Skeletal muscle cell (primary cell): Measurements from ENCODE around the gene AGFG2.

Experiments used
- DNase-seq: peaks from one replicate; pipeline ENCODE4 v3.0.0-alpha.2; 2010; ENCODE audit warnings: low read depth
- H3K4me3 ChIP-seq: 2 replicates; pipeline ENCODE4 v1.5.1; 2011; ENCODE audit warnings: low read depth, mild to moderate bottlenecking, control low read depth, low read length, moderate library complexity

The AGFG2 gene

GRCh38 chr7:100568896-100569844 is 30.2 kb downstream of the AGFG2 start:
- H3K4me3 ChIP-seq, result peak overlapping the region; percentile 40
- DNase-seq, result no peak

DNA sequence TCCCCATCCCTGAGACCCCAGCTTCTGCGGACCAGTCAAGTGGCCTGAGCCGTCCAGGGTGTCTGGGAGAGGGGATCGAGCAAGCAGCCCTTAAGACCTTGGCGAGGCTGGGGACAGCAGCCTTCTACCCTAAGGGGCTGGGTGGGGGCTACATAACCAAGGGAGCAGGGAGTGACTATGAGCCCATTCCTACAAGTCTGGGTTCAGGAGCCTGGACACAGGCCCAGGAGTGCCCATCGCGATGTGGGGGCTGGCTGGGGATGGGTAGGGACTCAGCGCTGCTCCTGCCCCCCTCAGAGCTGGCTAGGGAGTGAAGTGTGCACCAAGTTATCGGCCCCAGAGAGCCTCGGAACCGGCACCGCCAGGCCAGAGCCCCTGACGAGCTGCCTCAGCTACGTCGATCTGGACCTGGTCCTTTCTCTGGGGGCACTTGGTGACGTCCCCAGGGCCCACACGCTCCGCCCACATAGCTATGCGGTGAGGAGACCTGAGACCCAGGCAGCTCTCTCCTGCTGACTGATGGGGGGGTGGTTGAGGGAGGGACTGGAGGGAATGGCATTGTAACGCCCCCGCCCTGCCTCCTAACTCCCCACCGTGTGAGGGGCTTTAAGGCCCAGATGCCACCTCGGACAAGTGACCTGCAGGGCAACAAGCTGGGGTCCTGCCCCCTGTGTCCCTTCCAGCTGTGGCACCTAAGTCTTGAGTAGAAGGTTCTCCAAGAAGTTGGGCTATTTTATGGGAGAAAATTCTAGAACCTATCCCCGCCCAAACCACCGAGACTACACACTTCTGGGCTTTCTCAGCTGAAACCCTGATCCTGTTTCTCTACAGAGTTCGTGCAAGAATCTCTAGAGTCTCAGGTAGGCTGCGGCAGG is 32.2 kb downstream of the AGFG2 start:
- DNase-seq, result no peak
- no peak overlapping the region for H3K4me3 ChIP-seq

GRCh38 chr7:100571829-100572116 is 32.8 kb downstream of the AGFG2 start:
- H3K4me3 ChIP-seq, result no peak overlapping the region
- DNase-seq, result no peak

- no peak overlapping the region for H3K4me3 ChIP-seq
- DNase-seq, result no peak
These were observed 33.4 kb downstream of the AGFG2 start for GRCh38 chr7:100572281-100572948.

- no peak overlapping the region for H3K4me3 ChIP-seq
- no peak for DNase-seq
These were observed 34.1 kb downstream of the AGFG2 start for GRCh38 chr7:100572949-100573675.

DNA sequence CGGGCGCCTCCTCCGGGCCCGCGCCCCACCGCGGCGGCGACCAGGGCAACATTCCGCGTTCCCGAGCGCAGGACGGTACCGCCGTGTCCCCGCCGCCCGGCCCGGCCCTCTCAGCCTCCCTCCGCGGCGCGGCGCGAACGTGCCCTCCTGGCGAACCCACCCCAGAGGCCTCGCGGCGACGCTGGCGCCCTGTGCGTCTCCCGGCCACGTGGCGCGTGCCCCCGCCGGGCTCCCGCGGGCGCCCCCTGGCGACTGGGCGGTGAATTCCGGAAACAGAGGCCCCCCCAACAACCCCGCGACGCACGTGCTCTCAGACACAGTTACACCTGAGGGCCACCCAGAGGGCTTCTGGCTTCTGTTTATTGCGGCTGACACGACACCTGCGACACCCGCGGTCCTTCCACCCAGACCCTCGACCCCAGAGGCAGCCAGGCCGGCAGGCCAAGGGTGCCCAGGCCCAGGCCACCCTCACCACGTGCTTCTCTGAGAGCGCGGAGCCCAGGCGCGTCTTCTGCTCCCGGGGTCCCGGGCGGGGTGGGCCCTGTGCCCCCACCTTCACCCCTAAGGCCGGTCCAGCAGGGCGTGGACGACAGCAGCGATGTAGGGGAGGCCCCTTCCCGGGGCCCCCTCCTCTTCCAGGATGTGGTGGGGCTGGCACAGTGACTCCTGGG is 34.8 kb downstream of the AGFG2 start, which contains the start of gene SAP25:
Gene SAP25, minus strand, starts transcription at position 210 of the 671 bp plus-strand sequence. Its CDS starts 158 bp downstream, at position 52.
- DNase-seq, result no peak
- no peak within 1 kb of the TSS for H3K4me3 ChIP-seq

DNA sequence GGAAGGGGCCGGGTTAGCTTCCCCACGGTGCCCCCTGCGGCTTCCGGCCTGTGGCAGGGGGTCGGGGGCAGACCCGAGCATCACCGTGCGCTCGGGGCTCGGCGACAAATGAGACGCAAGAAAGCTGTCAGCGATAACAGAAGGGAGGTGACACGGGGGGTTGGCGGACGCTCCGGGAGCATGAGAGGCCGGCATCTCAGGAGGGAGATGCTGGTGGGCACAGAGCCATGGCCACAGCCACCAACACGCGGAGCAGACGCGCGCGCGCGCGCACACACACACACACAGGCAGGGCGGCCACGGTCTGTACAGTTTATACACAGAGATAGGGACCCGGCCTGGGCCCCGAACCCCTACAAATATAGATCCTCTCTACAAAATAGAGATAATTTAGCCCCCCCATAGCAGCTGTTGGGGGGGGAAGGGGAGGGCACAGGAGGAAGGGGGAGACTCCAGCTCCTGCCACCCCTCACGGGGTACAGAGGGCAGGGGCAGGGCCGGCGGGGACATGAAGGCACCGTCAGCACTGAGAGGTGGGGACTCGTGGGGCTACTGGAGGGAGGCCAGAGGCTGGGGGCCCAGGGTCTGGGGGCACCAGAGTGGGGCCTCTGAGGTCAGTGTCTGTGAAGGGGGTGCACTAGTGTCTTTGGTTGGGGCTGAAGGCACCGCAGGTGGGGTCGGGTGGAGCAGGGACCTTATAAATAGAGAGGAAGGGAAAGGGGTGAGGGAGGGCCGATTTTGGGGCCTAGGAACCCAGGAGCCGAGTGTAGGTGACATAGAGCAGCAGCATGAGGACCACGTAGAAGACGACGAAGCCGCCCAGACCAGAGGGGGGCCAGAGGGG is 35.6 kb downstream of the AGFG2 start:
- H3K4me3 ChIP-seq, result no peak overlapping the region
- DNase-seq, result no peak

DNA sequence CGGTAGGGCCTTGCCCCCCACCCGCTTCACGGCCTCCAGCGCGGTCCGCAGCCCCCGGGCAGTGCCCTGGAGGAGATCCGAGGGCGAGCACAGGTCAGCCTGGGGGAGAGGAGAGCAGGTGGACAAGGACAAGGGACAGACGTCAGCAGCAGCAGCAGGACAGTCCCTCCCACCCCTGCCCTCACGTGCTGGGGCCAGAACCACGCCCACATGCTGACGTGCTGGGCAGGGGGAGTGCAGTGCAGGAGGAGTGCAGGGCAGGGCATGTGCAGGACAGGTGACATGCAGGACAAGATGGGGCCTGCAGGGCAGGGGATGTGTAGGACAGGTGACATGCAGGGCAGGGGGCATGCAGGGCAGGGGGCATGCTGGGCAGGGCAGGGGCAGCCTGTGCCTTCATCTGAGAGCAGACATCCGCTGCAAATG is 36.2 kb downstream of the AGFG2 start:
- H3K4me3 ChIP-seq, result no peak overlapping the region
- DNase-seq, result no peak

DNA sequence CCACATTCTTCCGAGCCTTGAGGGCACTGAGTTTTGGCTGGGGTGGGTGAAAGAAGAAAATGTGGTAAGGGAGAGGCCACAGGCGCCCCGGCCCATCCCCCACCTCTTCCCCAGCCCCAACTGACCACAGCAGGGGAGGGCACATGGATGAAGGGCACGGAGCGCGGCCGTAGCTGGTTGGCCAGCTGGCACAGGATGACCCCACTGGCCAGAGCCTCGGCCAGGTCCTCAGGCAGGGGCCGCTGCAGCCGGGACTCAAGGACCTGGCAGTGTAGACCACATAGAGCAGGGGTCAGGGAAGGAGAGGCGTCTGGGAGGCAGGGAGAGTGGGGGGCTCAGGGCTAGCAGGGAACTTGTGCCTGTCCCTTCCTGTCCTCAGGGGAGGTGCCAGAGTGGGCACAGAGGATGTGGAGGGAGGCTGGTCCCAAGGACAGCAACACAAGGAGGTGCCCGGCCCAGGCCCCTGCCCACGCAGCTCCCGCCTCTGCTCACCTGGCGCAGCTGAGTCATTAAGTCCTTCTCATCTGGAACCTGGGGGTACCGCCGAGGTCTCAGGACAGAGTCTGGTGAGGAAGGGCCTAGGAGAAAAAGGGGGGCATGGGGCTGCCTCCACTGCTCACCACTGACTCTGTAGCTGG is 36.9 kb downstream of the AGFG2 start:
- no peak overlapping the region for H3K4me3 ChIP-seq
- no peak for DNase-seq

DNA sequence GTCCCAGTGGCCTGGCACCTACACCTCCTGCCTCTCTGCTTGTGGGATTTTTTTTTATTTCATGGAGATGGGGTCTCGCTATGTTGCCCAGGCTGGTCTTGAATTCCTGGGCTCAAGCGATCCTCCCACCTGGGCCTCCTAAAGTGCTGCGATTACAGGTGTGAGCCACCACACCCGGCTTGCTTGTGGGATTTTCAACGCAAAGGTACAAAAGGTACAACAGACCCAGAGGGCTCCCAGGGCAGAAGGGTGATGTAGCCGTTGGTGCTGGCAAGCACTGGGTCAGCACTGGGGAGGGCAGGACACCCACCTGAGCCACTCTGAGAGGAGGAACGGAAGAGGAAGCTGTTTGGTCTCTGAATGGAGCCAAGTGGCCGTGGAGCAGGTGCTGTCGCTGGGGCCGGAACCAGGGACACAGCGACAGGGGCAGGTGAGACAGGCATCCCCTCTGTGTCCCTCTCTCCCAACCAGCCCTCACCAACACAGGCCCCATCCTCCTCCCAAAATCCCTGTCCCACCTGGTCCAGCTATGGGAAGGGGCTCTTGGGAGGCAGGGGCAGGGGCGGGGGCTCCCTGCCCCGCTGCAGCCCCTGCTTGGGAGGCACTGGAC is 37.5 kb downstream of the AGFG2 start:
- no peak for DNase-seq
- no peak overlapping the region for H3K4me3 ChIP-seq

- no peak overlapping the region for H3K4me3 ChIP-seq
- DNase-seq, result no peak
These were observed 38.1 kb downstream of the AGFG2 start for GRCh38 chr7:100577103-100577502.

DNA sequence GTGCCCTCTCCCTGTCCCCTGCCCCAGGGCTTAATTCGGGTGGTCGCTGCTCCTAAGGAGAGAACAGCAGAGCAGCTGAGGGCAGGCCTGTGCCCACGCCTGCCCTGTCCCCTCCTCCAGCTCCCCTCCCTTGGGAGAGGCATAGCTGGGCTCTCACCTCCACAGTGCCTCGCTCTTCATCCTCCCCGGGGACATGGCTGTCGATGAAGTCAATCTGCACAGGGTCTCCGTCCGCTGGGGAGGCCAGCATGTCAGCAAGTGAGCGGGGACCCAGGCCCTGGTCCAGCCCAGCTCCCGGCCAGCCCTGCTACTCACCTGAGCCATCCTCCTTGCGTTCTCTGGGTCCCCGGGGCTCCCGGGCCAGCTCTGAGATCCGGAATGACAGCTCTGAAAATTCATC is 38.5 kb downstream of the AGFG2 start:
- no peak overlapping the region for H3K4me3 ChIP-seq
- no peak for DNase-seq

DNA sequence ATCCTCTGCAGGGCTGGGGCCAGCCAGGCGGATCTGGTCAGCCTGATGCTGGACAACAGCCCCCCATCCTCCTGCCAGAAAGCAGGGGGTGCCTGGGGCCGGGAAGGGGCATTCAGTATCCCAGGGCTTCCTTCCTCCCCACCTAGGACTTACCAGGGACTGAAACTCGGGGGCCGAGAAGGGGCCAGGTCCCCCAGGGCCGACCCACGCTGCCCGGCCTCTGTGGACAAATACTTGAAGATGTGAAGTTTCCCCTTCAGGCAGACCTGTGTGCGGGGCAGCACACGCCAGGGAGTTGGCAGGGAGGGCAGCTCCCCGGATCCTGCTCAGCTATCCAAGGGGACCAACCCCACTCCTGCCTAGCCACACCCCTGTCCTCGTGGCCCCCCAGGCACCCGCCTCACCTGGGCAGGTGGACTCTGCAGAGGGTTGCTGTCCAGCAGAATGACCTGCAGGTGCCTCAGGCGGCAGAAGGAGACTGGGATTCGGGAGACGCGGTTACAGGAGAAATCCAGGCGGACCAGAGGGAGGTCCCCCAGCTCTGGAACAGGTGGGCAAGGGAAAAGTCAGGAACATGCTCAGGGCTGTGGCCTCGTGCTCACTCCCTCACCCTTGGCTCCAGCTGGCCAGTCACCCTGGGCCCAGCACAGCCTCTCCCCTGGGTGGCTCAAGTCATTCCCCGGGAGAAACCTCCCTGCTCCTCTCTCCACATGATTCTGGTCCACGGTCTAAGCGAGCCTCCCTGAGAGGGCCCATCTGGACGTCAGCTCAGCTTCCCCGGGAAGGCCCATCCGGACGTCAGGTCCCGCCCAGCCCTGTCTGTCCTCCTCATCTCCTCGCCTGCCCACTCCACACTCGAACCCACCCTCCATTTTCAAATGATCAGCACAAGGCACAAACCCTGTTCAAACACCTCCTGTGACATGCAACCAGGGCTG is 39.5 kb downstream of the AGFG2 start:
- H3K4me3 ChIP-seq, result no peak overlapping the region
- DNase-seq, result no peak

DNA sequence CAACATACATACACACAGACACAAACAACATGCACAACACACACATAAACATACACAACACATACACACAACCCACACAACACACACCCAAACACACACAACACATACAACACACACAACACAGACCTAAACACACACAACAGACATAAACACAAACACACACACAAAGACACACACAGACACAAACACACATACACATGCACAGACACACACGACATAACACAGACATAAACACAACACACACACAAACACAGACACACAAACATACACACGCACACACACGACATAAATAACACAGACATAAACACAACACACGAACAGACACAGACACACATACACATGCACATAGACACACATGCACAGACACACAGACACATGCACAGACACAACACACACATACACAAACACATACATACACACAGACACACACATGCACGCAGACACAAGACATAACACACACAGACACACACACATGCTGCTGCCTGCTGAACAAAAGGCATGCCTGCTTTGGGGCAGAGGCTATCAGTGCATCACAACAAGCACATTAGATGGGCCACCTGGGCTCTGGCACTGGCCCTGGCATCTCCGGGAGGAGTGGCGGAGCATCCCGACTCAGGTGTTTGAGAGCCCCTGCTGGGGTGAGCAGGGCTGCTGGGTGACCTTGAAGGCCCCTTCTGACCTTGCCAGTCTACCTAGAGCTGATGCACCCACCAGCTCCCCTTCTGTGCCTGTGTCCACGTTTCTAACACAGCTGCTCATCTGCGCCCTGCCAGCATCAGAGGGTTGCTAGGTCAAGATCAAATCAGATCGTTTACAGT is 41.7 kb downstream of the AGFG2 start:
- H3K4me3 ChIP-seq, result no peak overlapping the region
- DNase-seq, result no peak

DNA sequence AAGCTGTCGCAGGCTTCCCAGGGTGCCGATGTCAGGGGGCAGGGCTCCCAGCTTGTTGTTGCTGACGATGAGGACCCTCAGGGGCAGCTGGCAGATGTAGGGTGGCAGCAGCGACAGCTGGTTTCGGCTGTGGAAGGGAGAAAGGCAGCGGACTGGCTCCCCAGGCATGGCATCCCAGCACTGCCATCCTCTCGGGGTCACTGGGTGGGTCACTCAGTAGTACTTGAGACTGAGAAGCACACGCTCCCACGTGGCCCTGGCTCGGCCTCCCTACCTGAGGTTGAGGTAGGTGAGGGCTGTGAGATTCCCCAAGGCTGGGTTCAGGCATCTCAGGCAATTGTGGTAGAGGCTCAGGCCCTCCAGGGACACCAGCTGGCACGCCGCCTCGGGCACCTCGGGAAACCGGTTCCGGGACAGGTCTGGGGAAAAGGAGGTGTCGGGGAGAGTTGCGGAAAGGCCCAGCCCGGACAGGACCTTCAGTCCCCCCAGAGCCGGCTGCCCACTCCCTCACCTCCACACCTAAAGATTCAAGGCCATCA is 43.1 kb downstream of the AGFG2 start:
- no peak for DNase-seq
- H3K4me3 ChIP-seq, result no peak overlapping the region
